Measurements from ENCODE around the gene CCDC134. TPM values are rescaled to one million over a fixed set of nuclear protein-coding genes. Genes with fewer than 3 reads are reported as not detected.

CCDC134 gene
- 2.5 to 3.8 TPM (median 3.3 TPM) in 5 replicates for total RNA-seq (2022; extraction: Qiagen RNA extraction)

DNA sequence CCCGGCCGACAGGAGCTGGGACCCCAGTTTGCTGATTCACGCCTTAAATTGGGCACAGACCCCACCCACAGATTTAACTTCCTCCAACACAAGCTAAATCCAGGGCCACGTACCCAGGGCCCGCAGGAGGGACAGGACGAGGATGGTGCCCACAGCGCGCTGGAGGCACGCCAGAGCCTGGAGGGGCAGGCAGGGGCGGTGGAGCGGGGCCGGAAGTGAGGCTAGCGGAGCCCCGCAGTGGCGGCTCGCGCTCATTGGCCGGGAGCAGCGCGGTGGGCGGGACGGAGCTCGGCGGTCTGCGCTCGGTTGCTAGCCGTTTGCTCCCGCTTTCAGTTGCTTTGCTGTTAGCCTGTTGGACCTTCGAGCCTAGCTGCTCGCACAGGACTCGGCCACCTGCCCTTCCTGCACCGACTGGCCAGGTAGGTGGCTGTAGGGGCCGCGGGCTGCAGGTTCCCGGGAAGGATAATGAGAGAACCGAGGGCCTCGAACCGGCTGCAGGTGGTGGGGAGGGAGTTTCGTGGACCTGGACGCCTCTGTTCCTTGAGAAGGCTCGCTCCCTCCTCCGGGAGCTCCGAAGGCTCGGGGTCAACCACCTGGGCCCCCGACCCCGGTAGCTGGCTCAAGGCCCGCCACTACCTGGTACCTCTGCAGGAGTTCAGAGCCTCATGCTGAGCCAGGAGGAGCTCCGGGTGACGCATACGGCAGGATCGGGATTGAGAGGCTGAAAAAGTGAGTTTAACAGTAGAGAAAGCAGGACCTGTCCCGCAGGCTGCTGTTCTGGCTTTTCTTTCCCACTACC is at the start of gene CCDC134:
Gene CCDC134 (plus strand): TSS at position 332 of the 799 bp plus-strand sequence. CDS start 8,212 bp downstream, outside the sequence.

DNA sequence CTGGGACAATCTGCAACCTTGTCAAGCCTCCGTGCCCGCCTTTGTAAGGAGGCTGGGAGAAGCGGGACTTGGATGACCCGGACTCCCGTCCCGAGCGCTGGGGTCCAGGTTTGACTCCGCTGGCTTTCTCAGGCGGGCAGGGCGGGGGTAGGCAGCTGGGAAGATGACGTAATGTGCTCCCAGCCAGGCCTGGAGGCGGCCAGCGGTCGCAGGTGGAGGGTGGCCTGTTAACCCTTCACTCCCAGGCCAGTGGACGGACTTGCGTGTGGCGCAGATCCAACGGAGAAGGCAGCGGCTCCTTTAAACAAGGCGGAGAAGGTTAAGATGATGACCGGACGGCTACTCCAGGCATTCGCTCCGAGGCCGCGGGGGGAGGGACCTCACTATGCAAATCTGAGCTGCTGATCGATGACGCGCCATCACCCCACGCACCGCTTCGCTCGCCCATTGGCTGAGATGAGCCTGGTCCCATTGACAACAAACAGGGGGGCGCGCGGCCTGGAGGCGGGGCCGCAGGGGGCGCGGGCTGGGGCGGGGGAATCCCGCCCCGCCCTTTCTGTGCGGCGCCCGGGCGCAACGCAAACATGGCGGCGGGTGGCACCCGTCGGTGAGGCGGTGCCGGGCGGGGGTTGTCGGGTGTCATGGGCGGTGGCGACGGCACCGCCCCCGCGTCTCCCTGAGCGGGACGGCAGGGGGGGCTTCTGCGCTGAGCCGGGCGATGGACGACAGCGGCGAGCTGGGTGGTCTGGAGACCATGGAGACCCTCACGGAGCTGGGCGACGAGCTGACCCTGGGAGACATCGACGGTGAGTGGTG is 32.3 kb downstream of the CCDC134 start, which contains the start of gene SREBF2:
Gene SREBF2 (plus strand): TSS at position 553 of the 816 bp plus-strand sequence. CDS start 166 bp downstream, at position 719.

Other genes starting within 250 kb of the CCDC134 start
- 1.9 to 2.4 TPM (median 2.3 TPM) in 5 replicates for gene CSDC2, start 239.7 kb upstream of the CCDC134 start, total RNA-seq (2022; extraction: Qiagen RNA extraction)
- gene PMM1, start 210.8 kb upstream of the CCDC134 start, total RNA-seq (2022; extraction: Qiagen RNA extraction), result 25.3 to 26.9 TPM (median 25.9 TPM) in 5 replicates
- gene DESI1, start 179.6 kb upstream of the CCDC134 start, total RNA-seq (2022; extraction: Qiagen RNA extraction), result 15.1 to 17.5 TPM (median 17.2 TPM) in 5 replicates
- 284 to 351 TPM (median 305 TPM) in 5 replicates for gene XRCC6, start 179.4 kb upstream of the CCDC134 start, total RNA-seq (2022; extraction: Qiagen RNA extraction)
- gene SNU13, start 111.8 kb upstream of the CCDC134 start, total RNA-seq (2022; extraction: Qiagen RNA extraction), result 116 to 185 TPM (median 153 TPM) in 5 replicates
- 0.15 TPM in 1 of 5 replicates, not detected in the others for gene MEI1, start 101.2 kb upstream of the CCDC134 start, total RNA-seq (2022; extraction: Qiagen RNA extraction)
- gene SREBF2, start 32.4 kb downstream of the CCDC134 start, total RNA-seq (2022; extraction: Qiagen RNA extraction), result 19.8 to 32.9 TPM (median 30.5 TPM) in 5 replicates
- gene SHISA8, start 114.4 kb downstream of the CCDC134 start, total RNA-seq (2022; extraction: Qiagen RNA extraction), result 0.07 to 0.31 TPM (median 0.11 TPM) in 5 replicates
- 0.09 to 0.23 TPM (median 0.19 TPM) in 5 replicates for gene TNFRSF13C, start 126.1 kb downstream of the CCDC134 start, total RNA-seq (2022; extraction: Qiagen RNA extraction)
- 23.9 to 33.0 TPM (median 27.6 TPM) in 5 replicates for gene CENPM, start 146.5 kb downstream of the CCDC134 start, total RNA-seq (2022; extraction: Qiagen RNA extraction)
- 0.97 to 1.5 TPM (median 1.2 TPM) in 5 replicates for gene SEPTIN3, start 168.8 kb downstream of the CCDC134 start, total RNA-seq (2022; extraction: Qiagen RNA extraction)
- 0.07 to 0.08 TPM in 2 of 5 replicates, not detected in the others for gene WBP2NL, start 198.1 kb downstream of the CCDC134 start, total RNA-seq (2022; extraction: Qiagen RNA extraction)

All from A549 treated with dexamethasone at 1 μM for 4 hours (cell line).